Duodenal mucosa (tissue), 2 donors: Measurements from ENCODE around the gene CAP2.

Experiments used
- H3K27ac ChIP-seq: one replicate; pipeline ENCODE4 v1.7.0; 2013; ENCODE audit warnings: low read depth, low read length
- H3K27me3 ChIP-seq, 2 donors: one replicate each; pipeline ENCODE4 v1.7.0; 2013; ENCODE audit warnings: low read length in 2 of 2, control low read depth in 1 of 2; ENCODE audit not compliant: insufficient read depth in 2 of 2, control insufficient read depth in 1 of 2
- H3K36me3 ChIP-seq, 2 donors: one replicate each; pipeline ENCODE4 v1.7.0; 2013; ENCODE audit warnings: low read length in 2 of 2, control low read depth in 1 of 2; ENCODE audit not compliant: insufficient read depth in 2 of 2, control insufficient read depth in 1 of 2
- H3K4me1 ChIP-seq, 2 donors: one replicate each; pipeline ENCODE4 v1.7.0; 2013; ENCODE audit warnings: low read length in 2 of 2, control low read depth in 1 of 2; ENCODE audit not compliant: insufficient read depth in 2 of 2, control insufficient read depth in 1 of 2
- H3K4me3 ChIP-seq, 2 donors: one replicate each; pipeline ENCODE4 v1.7.0; 2013; ENCODE audit warnings: low read length in 2 of 2, low read depth in 1 of 2
- H3K9ac ChIP-seq, 2 donors: one replicate each; pipeline ENCODE4 v1.7.0; 2013; ENCODE audit warnings: low read length in 2 of 2, low read depth in 1 of 2
- H3K9me3 ChIP-seq, 2 donors: one replicate each; pipeline ENCODE4 v1.7.0; 2013; ENCODE audit warnings: low read length in 2 of 2, control low read depth in 1 of 2; ENCODE audit not compliant: control insufficient read depth in 1 of 2

CAP2 gene

GRCh38 chr6:17454316-17455005 is 61.1 kb downstream of the CAP2 start:
- H3K36me3 ChIP-seq, result no peaks in the 10 kb centered on the region
- H3K9me3 ChIP-seq, result no peaks in the 10 kb centered on the region
- H3K9ac ChIP-seq, result no peak overlapping the region
- H3K27ac ChIP-seq, result no peak overlapping the region
- H3K4me3 ChIP-seq, result no peak overlapping the region
- peaks cover 3 to 4% of the 10 kb centered on the region in 2 donors for H3K4me1 ChIP-seq
- no peaks in the 10 kb centered on the region for H3K27me3 ChIP-seq

- peaks cover 3 to 4% of the 10 kb centered on the region in 2 donors for H3K4me1 ChIP-seq
- H3K27ac ChIP-seq, result no peak overlapping the region
These were observed 62.5 kb downstream of the CAP2 start for GRCh38 chr6:17455919-17456318.

GRCh38 chr6:17456711-17457110 is 63.3 kb downstream of the CAP2 start:
- Histone ChIP-seq H3K4me3 (no peak overlapping the region), H3K36me3 (no peaks in the 10 kb centered on the region), H3K4me1 (peaks cover 3 to 4% of the 10 kb centered on the region in 2 donors), H3K9me3 (no peaks in the 10 kb centered on the region), H3K27me3 (no peaks in the 10 kb centered on the region), H3K9ac (no peak overlapping the region), H3K27ac (no peak overlapping the region)

More at GRCh38 chr6:17455919-17456318, 62.5 kb downstream of the CAP2 start:
- H3K36me3 ChIP-seq, result no peaks in the 10 kb centered on the region
- H3K4me3 ChIP-seq, result no peak overlapping the region
- no peaks in the 10 kb centered on the region for H3K27me3 ChIP-seq
- no peak overlapping the region for H3K9ac ChIP-seq
- H3K9me3 ChIP-seq, result no peaks in the 10 kb centered on the region

DNA sequence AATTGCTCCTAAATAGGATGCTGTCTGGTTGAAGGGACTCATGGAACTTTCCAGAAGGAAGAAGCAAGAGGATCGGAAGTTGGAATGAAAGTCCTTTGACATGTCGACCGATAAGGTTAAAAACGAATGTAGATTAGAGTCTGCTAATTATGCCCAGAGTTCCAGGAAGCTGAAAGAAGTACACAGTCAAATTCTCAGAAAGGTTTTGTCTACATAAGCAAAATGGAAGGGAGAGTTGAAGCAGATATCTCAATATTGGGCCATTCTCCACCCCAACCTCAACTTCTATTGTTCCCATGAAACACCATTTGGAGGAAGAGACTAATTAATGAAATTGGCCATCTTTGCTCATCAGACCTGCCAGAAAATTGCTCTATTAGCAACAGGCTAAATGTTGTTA is 64.0 kb downstream of the CAP2 start:
- H3K4me3 ChIP-seq, result no peak overlapping the region
- H3K27ac ChIP-seq, result no peak overlapping the region
- no peaks in the 10 kb centered on the region for H3K9me3 ChIP-seq

GRCh38 chr6:17457956-17458355 is 64.6 kb downstream of the CAP2 start:
- H3K27ac ChIP-seq, result no peak overlapping the region
- no peak overlapping the region for H3K4me3 ChIP-seq
- H3K27me3 ChIP-seq, result no peaks in the 10 kb centered on the region
- peaks cover 3 to 4% of the 10 kb centered on the region in 2 donors for H3K4me1 ChIP-seq
- no peaks in the 10 kb centered on the region for H3K9me3 ChIP-seq
- no peak overlapping the region for H3K9ac ChIP-seq
- H3K36me3 ChIP-seq, result no peaks in the 10 kb centered on the region

More for the DNA sequence above, 64.0 kb downstream of the CAP2 start:
- Histone ChIP-seq H3K27me3 (no peaks in the 10 kb centered on the region), H3K9ac (no peak overlapping the region), H3K36me3 (no peaks in the 10 kb centered on the region), H3K4me1 (peaks cover 3 to 4% of the 10 kb centered on the region in 2 donors)

DNA sequence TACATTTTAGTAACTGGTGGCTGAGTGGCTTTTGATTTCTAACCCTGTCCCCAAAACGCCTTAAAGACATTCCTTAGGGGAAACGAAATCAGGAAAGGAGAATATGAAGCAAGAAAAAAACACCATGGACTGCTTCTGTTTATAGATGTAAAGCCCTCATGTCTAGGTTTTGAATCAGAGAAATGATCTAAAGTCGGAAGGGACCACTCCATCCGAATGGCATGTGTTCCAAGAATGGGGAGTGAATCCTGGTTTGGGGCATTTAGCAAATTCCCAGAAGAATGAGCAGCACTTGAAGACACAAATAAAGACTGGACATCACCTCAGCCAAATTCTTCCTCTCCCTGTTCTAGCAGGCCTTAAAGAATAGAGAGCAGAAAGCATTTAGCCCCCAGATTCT is 65.6 kb downstream of the CAP2 start:
- H3K36me3 ChIP-seq, result no peaks in the 10 kb centered on the region
- no peaks in the 10 kb centered on the region for H3K9me3 ChIP-seq
- no peak overlapping the region for H3K9ac ChIP-seq
- no peak overlapping the region for H3K27ac ChIP-seq
- peaks cover 3 to 4% of the 10 kb centered on the region in 2 donors for H3K4me1 ChIP-seq
- H3K4me3 ChIP-seq, result no peak overlapping the region
- H3K27me3 ChIP-seq, result no peaks in the 10 kb centered on the region

- Histone ChIP-seq H3K36me3 (no peaks in the 10 kb centered on the region), H3K9me3 (no peaks in the 10 kb centered on the region), H3K27me3 (no peaks in the 10 kb centered on the region), H3K9ac (no peak overlapping the region), H3K4me3 (no peak overlapping the region), H3K27ac (no peak overlapping the region), H3K4me1 (no peaks in the 10 kb centered on the region)
These were observed 67.5 kb downstream of the CAP2 start for GRCh38 chr6:17460862-17461261.

DNA sequence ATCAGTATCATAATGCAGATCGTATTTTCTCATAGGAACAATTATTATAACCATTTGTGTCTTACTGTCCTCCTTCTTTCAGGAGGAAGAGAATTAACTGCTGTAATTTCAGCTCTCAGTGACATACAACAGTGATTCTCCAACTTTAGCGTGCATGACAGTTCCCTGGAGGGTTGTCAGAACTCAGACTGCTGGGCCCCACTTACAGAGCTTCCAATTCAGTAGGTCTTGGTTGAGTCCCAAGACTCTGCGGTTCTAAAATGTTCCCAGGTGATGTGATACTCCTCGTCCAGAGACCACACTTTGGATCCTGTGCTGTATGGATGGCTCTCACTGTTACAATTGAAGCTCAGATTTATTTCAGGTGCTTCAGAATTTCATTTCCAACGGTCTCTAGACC is 72.8 kb downstream of the CAP2 start:
- H3K27me3 ChIP-seq, result no peaks in the 10 kb centered on the region
- no peak overlapping the region for H3K4me3 ChIP-seq
- no peak overlapping the region for H3K9ac ChIP-seq
- peaks cover 0 to 4% of the 10 kb centered on the region in 2 donors for H3K4me1 ChIP-seq
- H3K9me3 ChIP-seq, result no peaks in the 10 kb centered on the region
- no peaks in the 10 kb centered on the region for H3K36me3 ChIP-seq
- no peak overlapping the region for H3K27ac ChIP-seq

GRCh38 chr6:17466707-17467106 is 73.3 kb downstream of the CAP2 start:
- Histone ChIP-seq H3K36me3 (no peaks in the 10 kb centered on the region), H3K9me3 (no peaks in the 10 kb centered on the region), H3K4me1 (peaks cover 0 to 5% of the 10 kb centered on the region in 2 donors), H3K27ac (no peak overlapping the region), H3K9ac (no peak overlapping the region), H3K4me3 (no peak overlapping the region), H3K27me3 (no peaks in the 10 kb centered on the region)

DNA sequence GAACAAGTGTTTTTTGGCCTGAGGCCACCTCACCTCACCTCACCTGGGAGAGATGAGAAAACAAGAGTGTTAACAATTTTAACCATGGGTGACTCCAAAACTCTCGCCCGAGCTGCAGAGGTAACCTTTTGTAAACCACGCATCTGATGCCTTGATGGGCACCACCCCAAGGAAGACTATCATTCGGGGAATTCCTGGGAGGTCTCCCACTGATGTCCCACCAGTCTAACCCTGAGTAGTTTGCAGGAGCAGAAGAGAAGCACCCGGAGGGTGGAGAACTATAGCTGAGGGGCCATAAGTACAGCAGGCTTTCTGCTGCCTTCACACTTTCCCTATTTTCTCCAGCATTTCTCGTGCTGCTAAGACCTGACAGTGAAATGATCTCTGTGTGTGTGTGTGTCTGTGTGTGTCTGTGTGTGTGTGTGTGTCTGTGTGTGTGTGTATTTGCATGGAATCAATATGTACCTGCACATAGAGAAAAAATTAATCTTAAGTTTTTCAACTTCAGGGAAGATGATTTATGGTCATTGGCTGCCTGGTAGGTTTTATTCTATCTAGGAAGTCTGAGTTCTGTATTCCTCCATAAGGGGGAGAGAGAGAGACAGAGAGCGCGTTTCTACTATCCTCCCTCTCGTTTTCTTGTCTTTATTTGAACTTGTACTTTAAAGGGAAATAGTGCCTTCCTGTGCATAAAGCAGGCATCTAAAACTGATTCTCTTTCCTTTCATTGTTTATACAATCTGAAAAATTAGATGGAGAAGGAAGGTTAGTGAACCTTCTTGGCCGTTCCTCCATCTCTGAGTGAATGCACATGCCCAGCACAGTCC is 75.8 kb downstream of the CAP2 start:
- H3K4me3 ChIP-seq, result no peak overlapping the region
- H3K27ac ChIP-seq, result no peak overlapping the region
- no peaks in the 10 kb centered on the region for H3K9me3 ChIP-seq
- H3K27me3 ChIP-seq, result no peaks in the 10 kb centered on the region
- no peaks in the 10 kb centered on the region for H3K36me3 ChIP-seq
- no peak overlapping the region for H3K9ac ChIP-seq
- H3K4me1 ChIP-seq, result peaks cover 6 to 20% of the 10 kb centered on the region in 2 donors
